Neural cell (in vitro differentiated cells): Measurements from ENCODE around the gene PREX1. TPM values are rescaled to one million over a fixed set of nuclear protein-coding genes. Genes with fewer than 3 reads are reported as not detected.

ENCODE experiments used
- H2AFZ ChIP-seq: fragments of 200-600, 300-800 bp; sonication (generic), shearing (Covaris generic); 2 replicates; pipeline ENCODE4 v1.6.0; 2014; ENCODE audit warnings: low read depth, mild to moderate bottlenecking, antibody characterized with exemption, low read length, moderate library complexity
- H3F3A ChIP-seq: fragments of 200-600 bp; shearing (Covaris generic); 2 replicates; pipeline ENCODE4 v1.6.1; 2016; ENCODE audit warnings: mild to moderate bottlenecking, moderate library complexity, mixed read lengths, antibody characterized with exemption, low read length; ENCODE audit not compliant: insufficient read depth, poor library complexity, severe bottlenecking
- H3K27ac ChIP-seq: fragments of 200-600, 300-800 bp; sonication (generic), shearing (Covaris generic); 2 replicates; pipeline ENCODE4 v1.5.1; 2014; ENCODE audit warnings: mild to moderate bottlenecking, low read length, moderate library complexity
- H3K27me3 ChIP-seq: fragments of 300-800, 200-600 bp; sonication (generic), shearing (Covaris generic); 2 replicates; pipeline ENCODE4 v1.6.0; 2014; ENCODE audit warnings: mild to moderate bottlenecking, low read depth, low read length, moderate library complexity; ENCODE audit not compliant: insufficient read depth
- H3K36me3 ChIP-seq: fragments of 300-800, 200-600 bp; sonication (generic), shearing (Covaris generic); 2 replicates; pipeline ENCODE4 v1.5.1; 2014; ENCODE audit warnings: mild to moderate bottlenecking, antibody characterized with exemption, low read length, moderate library complexity; ENCODE audit not compliant: insufficient read depth
- H3K4me2 ChIP-seq: fragments of 300-800, 200-600 bp; sonication (generic), shearing (Covaris generic); 2 replicates; pipeline ENCODE4 v1.6.0; 2014; ENCODE audit warnings: mild to moderate bottlenecking, low read length
- H3K4me3 ChIP-seq: fragments of 300-800, 200-600 bp; sonication (generic), shearing (Covaris generic); 2 replicates; pipeline ENCODE4 v1.5.1; 2014; ENCODE audit warnings: mild to moderate bottlenecking, low read length, moderate library complexity
- H3K79me2 ChIP-seq: fragments of 200-600 bp; shearing (Covaris generic); replicated peaks from 2 replicates; pipeline ENCODE4 v1.6.0; 2014; ENCODE audit warnings: mild to moderate bottlenecking, low read length, moderate library complexity; ENCODE audit not compliant: insufficient read depth
- H3K9ac ChIP-seq: fragments of 300-800, 200-600 bp; sonication (generic), shearing (Covaris generic); 2 replicates; pipeline ENCODE4 v1.6.1; 2016; ENCODE audit warnings: mild to moderate bottlenecking, low read length, mixed read lengths
- H3K9me2 ChIP-seq: fragments of 200-600 bp; shearing (Covaris generic); 2 replicates; pipeline ENCODE4 v1.6.1; 2016; ENCODE audit warnings: mild to moderate bottlenecking, low read length, mixed read lengths; ENCODE audit not compliant: insufficient read depth
- H3K9me3 ChIP-seq: fragments of 200-600, 300-800 bp; sonication (generic), shearing (Covaris generic); 2 replicates; pipeline ENCODE4 v1.6.1; 2016; ENCODE audit warnings: mild to moderate bottlenecking, mixed run types, low read length, moderate library complexity, mixed read lengths
- H4K20me1 ChIP-seq: fragments of 200-600 bp; shearing (Covaris generic); 2 replicates; pipeline ENCODE4 v1.6.1; 2016; ENCODE audit warnings: mild to moderate bottlenecking, mixed run types; ENCODE audit not compliant: insufficient read depth
- EP300 ChIP-seq: fragments of 450-650 bp; conservative IDR thresholded peaks from 2 replicates; pipeline ENCODE4 v1.6.1; 2014; ENCODE audit warnings: antibody characterized with exemption, mild to moderate bottlenecking, moderate library complexity; ENCODE audit not compliant: poor library complexity, severe bottlenecking
- EZH2 ChIP-seq: fragments of 200-600, 300-800 bp; shearing (Covaris generic), sonication (generic); IDR thresholded peaks from 2 replicates; pipeline ENCODE4 v1.6.1; 2014; ENCODE audit warnings: antibody characterized with exemption, low read length, borderline replicate concordance, mild to moderate bottlenecking; ENCODE audit not compliant: insufficient read depth, poor library complexity, severe bottlenecking
- MXI1 ChIP-seq: fragments of 450-650 bp; conservative IDR thresholded peaks from 2 replicates; pipeline ENCODE4 v1.6.1; 2014; ENCODE audit warnings: antibody characterized with exemption, mild to moderate bottlenecking; ENCODE audit not compliant: poor library complexity, severe bottlenecking
- POLR2AphosphoS5 ChIP-seq: IDR thresholded peaks from 2 replicates; pipeline ENCODE4 v1.6.1; 2012
- RAD21 ChIP-seq: fragments of 450-650 bp; conservative IDR thresholded peaks from 2 replicates; pipeline ENCODE4 v1.6.1; 2014; ENCODE audit warnings: antibody characterized with exemption, mild to moderate bottlenecking, moderate library complexity
- SMC3 ChIP-seq: fragments of 450-650 bp; conservative IDR thresholded peaks from 2 replicates; pipeline ENCODE4 v1.6.1; 2014; ENCODE audit warnings: antibody characterized with exemption, mild to moderate bottlenecking, moderate library complexity; ENCODE audit not compliant: poor library complexity
- TAF1 ChIP-seq: IDR thresholded peaks from 2 replicates; pipeline ENCODE4 v1.6.1; 2012; ENCODE audit warnings: low read depth
- polyA plus RNA-seq: library from polyadenylated mRNA; depleted of rRNA; stranded (reverse); fragments of >200 nt; gene quantifications from 2 replicates; pipeline ENCODE4 v1.2.3, GENCODE V29; 2014
- TF ChIP-seq, protein P1 (sequence below): IDR thresholded peaks from 2 replicates; pipeline ENCODE4 v1.6.1; 2012; ENCODE audit warnings: borderline replicate concordance
- TF ChIP-seq, protein P2 (sequence below): fragments of 450-650 bp; IDR thresholded peaks from 2 replicates; pipeline ENCODE4 v1.5.1; 2014; ENCODE audit warnings: antibody characterized with exemption, mild to moderate bottlenecking, moderate library complexity; ENCODE audit not compliant: poor library complexity, severe bottlenecking

Gene PREX1
- polyA plus RNA-seq, 1 donor from 2014 or later: 0.06 TPM

DNA sequence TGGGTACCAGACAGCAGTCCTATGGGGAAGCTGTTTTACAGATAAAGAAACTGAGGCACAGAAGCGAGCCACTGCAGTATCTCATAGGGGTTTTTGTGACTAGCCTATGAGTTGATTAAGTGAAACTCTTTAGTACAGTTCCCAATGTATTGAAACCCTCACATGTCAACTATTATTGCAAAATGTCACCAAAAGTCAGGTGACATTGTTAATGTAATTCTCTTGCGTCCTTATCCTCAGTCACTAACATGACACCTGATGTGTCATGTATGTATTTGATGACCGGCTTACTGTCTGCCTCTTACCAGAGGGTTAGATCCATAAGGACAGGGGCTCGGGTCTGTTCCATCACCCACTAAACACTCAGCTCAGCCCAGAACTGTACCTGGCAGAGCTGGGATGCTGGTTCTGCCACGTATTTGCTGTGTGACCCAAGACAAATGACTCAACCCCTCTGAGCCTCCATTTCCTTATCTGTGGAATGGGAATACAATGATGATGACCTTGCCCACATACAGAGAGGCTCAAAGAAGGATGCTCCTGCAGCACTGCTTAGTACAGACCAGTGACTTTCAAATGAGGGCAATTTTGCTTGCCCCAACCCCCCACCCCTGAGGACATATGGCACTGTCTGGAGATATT is 32.9 kb downstream of the PREX1 start:
- no peak overlapping the region for H3K4me2 ChIP-seq

DNA sequence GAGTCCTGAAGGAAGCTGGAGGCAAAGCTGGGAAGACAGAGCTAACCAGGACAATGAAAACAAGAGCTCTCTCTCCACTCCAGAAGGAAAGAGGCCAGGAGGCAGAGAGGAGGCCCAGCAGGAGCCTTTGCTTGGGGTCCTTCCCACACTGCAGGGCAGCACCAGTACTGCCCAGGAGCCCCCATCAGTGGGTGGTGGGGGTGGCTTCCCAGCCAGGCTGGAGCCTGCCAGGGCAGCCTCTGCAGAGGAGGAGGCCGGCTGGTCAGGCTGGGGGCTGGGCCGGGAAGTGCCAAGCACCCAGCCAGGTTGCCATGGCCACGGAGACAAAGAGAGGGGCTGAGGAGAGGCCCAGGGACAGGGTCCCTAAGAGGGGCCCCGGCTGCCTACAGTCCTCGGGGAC is 33.4 kb downstream of the PREX1 start:
- H3K27me3 ChIP-seq: no peaks in the 10 kb centered on the region
- no peaks in the 10 kb centered on the region for H3K36me3 ChIP-seq
- H3K79me2 ChIP-seq: no peaks in the 10 kb centered on the region
- no peak overlapping the region for H2AFZ ChIP-seq
- H3K4me3 ChIP-seq: no peak overlapping the region
- H4K20me1 ChIP-seq: no peaks in the 10 kb centered on the region
- H3K27ac ChIP-seq: no peak overlapping the region
- no peaks in the 10 kb centered on the region for H3F3A ChIP-seq
- no peaks in the 10 kb centered on the region for H3K9me2 ChIP-seq
- no peak overlapping the region for H3K9ac ChIP-seq
- no peaks in the 10 kb centered on the region for H3K9me3 ChIP-seq
- no peak overlapping the region for H3K4me2 ChIP-seq
- TF ChIP-seq, protein P1, sequence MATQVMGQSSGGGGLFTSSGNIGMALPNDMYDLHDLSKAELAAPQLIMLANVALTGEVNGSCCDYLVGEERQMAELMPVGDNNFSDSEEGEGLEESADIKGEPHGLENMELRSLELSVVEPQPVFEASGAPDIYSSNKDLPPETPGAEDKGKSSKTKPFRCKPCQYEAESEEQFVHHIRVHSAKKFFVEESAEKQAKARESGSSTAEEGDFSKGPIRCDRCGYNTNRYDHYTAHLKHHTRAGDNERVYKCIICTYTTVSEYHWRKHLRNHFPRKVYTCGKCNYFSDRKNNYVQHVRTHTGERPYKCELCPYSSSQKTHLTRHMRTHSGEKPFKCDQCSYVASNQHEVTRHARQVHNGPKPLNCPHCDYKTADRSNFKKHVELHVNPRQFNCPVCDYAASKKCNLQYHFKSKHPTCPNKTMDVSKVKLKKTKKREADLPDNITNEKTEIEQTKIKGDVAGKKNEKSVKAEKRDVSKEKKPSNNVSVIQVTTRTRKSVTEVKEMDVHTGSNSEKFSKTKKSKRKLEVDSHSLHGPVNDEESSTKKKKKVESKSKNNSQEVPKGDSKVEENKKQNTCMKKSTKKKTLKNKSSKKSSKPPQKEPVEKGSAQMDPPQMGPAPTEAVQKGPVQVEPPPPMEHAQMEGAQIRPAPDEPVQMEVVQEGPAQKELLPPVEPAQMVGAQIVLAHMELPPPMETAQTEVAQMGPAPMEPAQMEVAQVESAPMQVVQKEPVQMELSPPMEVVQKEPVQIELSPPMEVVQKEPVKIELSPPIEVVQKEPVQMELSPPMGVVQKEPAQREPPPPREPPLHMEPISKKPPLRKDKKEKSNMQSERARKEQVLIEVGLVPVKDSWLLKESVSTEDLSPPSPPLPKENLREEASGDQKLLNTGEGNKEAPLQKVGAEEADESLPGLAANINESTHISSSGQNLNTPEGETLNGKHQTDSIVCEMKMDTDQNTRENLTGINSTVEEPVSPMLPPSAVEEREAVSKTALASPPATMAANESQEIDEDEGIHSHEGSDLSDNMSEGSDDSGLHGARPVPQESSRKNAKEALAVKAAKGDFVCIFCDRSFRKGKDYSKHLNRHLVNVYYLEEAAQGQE: no peak
- no peak for TF ChIP-seq SMC3

More for the DNA sequence above, 32.9 kb downstream of the PREX1 start:
- Histone ChIP-seq H3K9me2 (no peaks in the 10 kb centered on the region), H2AFZ (no peak overlapping the region), H3K4me3 (no peak overlapping the region), H3K27me3 (no peaks in the 10 kb centered on the region), H4K20me1 (no peaks in the 10 kb centered on the region), H3K9me3 (no peaks in the 10 kb centered on the region), H3K27ac (no peak overlapping the region), H3K9ac (no peak overlapping the region), H3K79me2 (no peaks in the 10 kb centered on the region), H3F3A (no peaks in the 10 kb centered on the region), H3K36me3 (no peaks in the 10 kb centered on the region)
- TF ChIP-seq TAF1 (no peak), SMC3 (no peak), EZH2 (no peak), POLR2AphosphoS5 (no peak), RAD21 (no peak), EP300 (no peak), MXI1 (no peak)
- TF ChIP-seq, protein P2, sequence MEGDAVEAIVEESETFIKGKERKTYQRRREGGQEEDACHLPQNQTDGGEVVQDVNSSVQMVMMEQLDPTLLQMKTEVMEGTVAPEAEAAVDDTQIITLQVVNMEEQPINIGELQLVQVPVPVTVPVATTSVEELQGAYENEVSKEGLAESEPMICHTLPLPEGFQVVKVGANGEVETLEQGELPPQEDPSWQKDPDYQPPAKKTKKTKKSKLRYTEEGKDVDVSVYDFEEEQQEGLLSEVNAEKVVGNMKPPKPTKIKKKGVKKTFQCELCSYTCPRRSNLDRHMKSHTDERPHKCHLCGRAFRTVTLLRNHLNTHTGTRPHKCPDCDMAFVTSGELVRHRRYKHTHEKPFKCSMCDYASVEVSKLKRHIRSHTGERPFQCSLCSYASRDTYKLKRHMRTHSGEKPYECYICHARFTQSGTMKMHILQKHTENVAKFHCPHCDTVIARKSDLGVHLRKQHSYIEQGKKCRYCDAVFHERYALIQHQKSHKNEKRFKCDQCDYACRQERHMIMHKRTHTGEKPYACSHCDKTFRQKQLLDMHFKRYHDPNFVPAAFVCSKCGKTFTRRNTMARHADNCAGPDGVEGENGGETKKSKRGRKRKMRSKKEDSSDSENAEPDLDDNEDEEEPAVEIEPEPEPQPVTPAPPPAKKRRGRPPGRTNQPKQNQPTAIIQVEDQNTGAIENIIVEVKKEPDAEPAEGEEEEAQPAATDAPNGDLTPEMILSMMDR: no peak
- TF ChIP-seq, protein P1: no peak
